GM23338 (cell line): ENCODE data around the gene COG7. TPM values are rescaled to one million over a fixed set of nuclear protein-coding genes. Genes with fewer than 3 reads are reported as not detected.

Source experiments
- ATAC-seq: fragments of 200-7000 bp; cut with Tn5 transposase; 3 replicates; pipeline ENCODE4 v1.9.1; 2020
- DNase-seq: peaks from one replicate; pipeline ENCODE4 v3.0.0-alpha.2; 2015; ENCODE audit warnings: low spot score
- H2AFZ ChIP-seq: fragments of 200-600 bp; sonication (generic); 2 replicates; pipeline ENCODE4 v1.8.0; 2016; ENCODE audit warnings: antibody characterized with exemption, mild to moderate bottlenecking, moderate library complexity
- H3F3A ChIP-seq: fragments of 200-600 bp; sonication (generic); replicated peaks from 2 replicates; pipeline ENCODE4 v1.8.0; 2017; ENCODE audit warnings: antibody characterized with exemption, mixed run types, low read depth
- H3K27ac ChIP-seq: fragments of 200-600 bp; sonication (generic); 2 replicates; pipeline ENCODE4 v1.6.1; 2016; ENCODE audit warnings: low read depth
- H3K27me3 ChIP-seq: fragments of 200-600 bp; sonication (generic); 2 replicates; pipeline ENCODE4 v1.8.0; 2016; ENCODE audit warnings: mild to moderate bottlenecking, mixed run types, moderate library complexity; ENCODE audit not compliant: insufficient read depth
- H3K36me3 ChIP-seq: fragments of 200-600 bp; sonication (generic); 2 replicates; pipeline ENCODE4 v1.8.0; 2016; ENCODE audit warnings: mild to moderate bottlenecking; ENCODE audit not compliant: insufficient read depth
- H3K4me1 ChIP-seq: fragments of 200-600 bp; sonication (generic); 2 replicates; pipeline ENCODE4 v1.8.0; 2016; ENCODE audit warnings: mild to moderate bottlenecking, moderate library complexity; ENCODE audit not compliant: insufficient read depth
- H3K4me2 ChIP-seq: fragments of 200-600 bp; sonication (generic); 2 replicates; pipeline ENCODE4 v1.7.1; 2017; ENCODE audit warnings: mixed run types
- H3K4me3 ChIP-seq: fragments of 200-600 bp; sonication (generic); 2 replicates; pipeline ENCODE4 v1.6.1; 2016; ENCODE audit warnings: mixed run types
- H3K79me2 ChIP-seq: fragments of 200-600 bp; sonication (generic); replicated peaks from 2 replicates; pipeline ENCODE4 v1.8.0; 2017; ENCODE audit warnings: mild to moderate bottlenecking; ENCODE audit not compliant: insufficient read depth
- H3K9me2 ChIP-seq: fragments of 200-600 bp; sonication (generic); 2 replicates; pipeline ENCODE4 v1.8.0; 2017; ENCODE audit not compliant: insufficient read depth
- H4K20me1 ChIP-seq: fragments of 200-600 bp; sonication (generic); replicated peaks from 2 replicates; pipeline ENCODE4 v1.8.0; 2017; ENCODE audit warnings: mild to moderate bottlenecking; ENCODE audit not compliant: insufficient read depth
- H3K27ac Mint-ChIP-seq: 2 replicates; pipeline ENCODE4 v1.8.0; 2020; ENCODE audit warnings: inconsistent platforms, mild to moderate bottlenecking, moderate library complexity, mixed read lengths
- H3K27me3 Mint-ChIP-seq: 3 replicates; pipeline ENCODE4 v1.8.0; 2022; ENCODE audit warnings: low read depth, mild to moderate bottlenecking, moderate library complexity, mixed read lengths, inconsistent platforms; ENCODE audit not compliant: insufficient read depth, poor library complexity
- H3K36me3 Mint-ChIP-seq: 3 replicates; pipeline ENCODE4 v1.8.0; 2021; ENCODE audit warnings: low read depth, mild to moderate bottlenecking, inconsistent platforms, moderate library complexity, mixed read lengths
- H3K4me1 Mint-ChIP-seq: 3 replicates; pipeline ENCODE4 v1.8.0; 2020; ENCODE audit warnings: mild to moderate bottlenecking, inconsistent platforms, mixed read lengths
- H3K4me3 Mint-ChIP-seq: 3 replicates; pipeline ENCODE4 v1.8.0; 2021; ENCODE audit warnings: moderate library complexity, mild to moderate bottlenecking, inconsistent platforms, mixed read lengths
- H3K9me3 Mint-ChIP-seq: 3 replicates; pipeline ENCODE4 v1.8.0; 2020; ENCODE audit warnings: moderate library complexity, mild to moderate bottlenecking, inconsistent platforms, mixed read lengths
- CREB1 ChIP-seq: fragments of 250-450 bp; sonication (Bioruptor Pico); IDR thresholded peaks from 2 replicates; pipeline ENCODE4 v1.5.0; 2020; ENCODE audit warnings: low read depth, mild to moderate bottlenecking, moderate library complexity
- EZH2phosphoT487 ChIP-seq: fragments of 200-600 bp; sonication (generic); IDR thresholded peaks from one replicate; pipeline ENCODE4 v1.8.1; 2018; ENCODE audit warnings: antibody characterized with exemption; ENCODE audit not compliant: unreplicated experiment
- JUNB ChIP-seq: IDR thresholded peaks from one replicate; pipeline ENCODE4 v1.6.1; 2016; ENCODE audit warnings: antibody characterized with exemption; ENCODE audit not compliant: unreplicated experiment
- NANOG ChIP-seq: IDR thresholded peaks from 2 replicates; pipeline ENCODE4 v1.6.1; 2016; ENCODE audit warnings: antibody characterized with exemption, borderline replicate concordance
- POLR2AphosphoS5 ChIP-seq: IDR thresholded peaks from 2 replicates; pipeline ENCODE4 v1.6.1; 2016; ENCODE audit warnings: antibody characterized with exemption, low read depth
- STAT1 ChIP-seq: IDR thresholded peaks from one replicate; pipeline ENCODE4 v1.6.1; 2016; ENCODE audit warnings: antibody characterized with exemption; ENCODE audit not compliant: unreplicated experiment
- ZNF331 ChIP-seq: fragments of 250-450 bp; sonication (Bioruptor Pico); IDR thresholded peaks from 2 replicates; pipeline ENCODE4 v1.5.0; 2020; ENCODE audit warnings: low read depth, mild to moderate bottlenecking, moderate library complexity
- polyA plus RNA-seq: library from polyadenylated mRNA; unstranded; fragments of >200 nt; fragmentation: Nextera tagmentation; extraction: Ambion mirVana; gene quantifications from 2 replicates; pipeline ENCODE4 v1.2.1, GENCODE V29; 2016
- total RNA-seq: library from RNA; depleted of rRNA; stranded (reverse); fragments of >200 nt; shearing (Covaris generic); gene quantifications from 2 replicates; pipeline ENCODE4 v1.2.3, GENCODE V29; 2014
- TF ChIP-seq, protein P1 (sequence below): IDR thresholded peaks from one replicate; pipeline ENCODE4 v1.6.1; 2018; ENCODE audit warnings: antibody characterized with exemption; ENCODE audit not compliant: unreplicated experiment
- TF ChIP-seq, protein P2 (sequence below): IDR thresholded peaks from 2 replicates; pipeline ENCODE4 v1.6.1; 2016; ENCODE audit warnings: antibody characterized with exemption
- TF ChIP-seq, protein P3 (sequence below): fragments of 250-450 bp; sonication (Bioruptor Pico); IDR thresholded peaks from 2 replicates; pipeline ENCODE4 v1.5.0; 2020; ENCODE audit warnings: mild to moderate bottlenecking, moderate library complexity

Gene COG7
- total and polyA plus RNA-seq, 2 experiments from 2014 or later, result 9.2 to 20.0 TPM

DNA sequence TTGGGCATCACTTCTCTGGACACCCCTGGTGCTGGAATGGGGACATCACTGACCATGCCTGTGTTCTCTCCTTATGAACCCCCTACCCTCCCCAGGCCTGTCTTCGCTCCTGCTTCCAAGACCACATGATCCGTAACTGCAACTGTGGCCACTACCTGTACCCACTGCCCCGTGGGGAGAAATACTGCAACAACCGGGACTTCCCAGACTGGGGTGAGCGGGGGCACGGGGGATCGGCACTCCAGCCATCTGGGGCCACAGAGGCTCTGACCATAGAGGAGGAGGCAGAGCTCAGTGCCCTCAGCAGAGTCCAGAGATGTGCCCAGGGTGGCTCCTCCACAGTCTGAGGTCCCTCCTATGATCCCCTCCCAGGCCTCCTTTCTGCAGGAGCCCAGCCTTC lies 77.3 kb downstream of the COG7 start:
- no peaks in the 10 kb centered on the region for H3F3A ChIP-seq
- no peak overlapping the region for H3K27ac ChIP-seq
- no peak overlapping the region for H2AFZ ChIP-seq
- H3K9me2 ChIP-seq, result no peaks in the 10 kb centered on the region
- H3K4me3 ChIP-seq, result no peak overlapping the region
- H3K27me3 Mint-ChIP-seq, result peaks cover 4% of the 10 kb centered on the region
- no peaks in the 10 kb centered on the region for H4K20me1 ChIP-seq
- TF ChIP-seq JUNB (no peak), ZNF331 (CRISPR knock-in tag) (no peak), STAT1 (no peak), CREB1 (CRISPR knock-in tag) (no peak), NANOG (no peak), POLR2AphosphoS5 (no peak), EZH2phosphoT487 (no peak)
- TF ChIP-seq, protein P1, sequence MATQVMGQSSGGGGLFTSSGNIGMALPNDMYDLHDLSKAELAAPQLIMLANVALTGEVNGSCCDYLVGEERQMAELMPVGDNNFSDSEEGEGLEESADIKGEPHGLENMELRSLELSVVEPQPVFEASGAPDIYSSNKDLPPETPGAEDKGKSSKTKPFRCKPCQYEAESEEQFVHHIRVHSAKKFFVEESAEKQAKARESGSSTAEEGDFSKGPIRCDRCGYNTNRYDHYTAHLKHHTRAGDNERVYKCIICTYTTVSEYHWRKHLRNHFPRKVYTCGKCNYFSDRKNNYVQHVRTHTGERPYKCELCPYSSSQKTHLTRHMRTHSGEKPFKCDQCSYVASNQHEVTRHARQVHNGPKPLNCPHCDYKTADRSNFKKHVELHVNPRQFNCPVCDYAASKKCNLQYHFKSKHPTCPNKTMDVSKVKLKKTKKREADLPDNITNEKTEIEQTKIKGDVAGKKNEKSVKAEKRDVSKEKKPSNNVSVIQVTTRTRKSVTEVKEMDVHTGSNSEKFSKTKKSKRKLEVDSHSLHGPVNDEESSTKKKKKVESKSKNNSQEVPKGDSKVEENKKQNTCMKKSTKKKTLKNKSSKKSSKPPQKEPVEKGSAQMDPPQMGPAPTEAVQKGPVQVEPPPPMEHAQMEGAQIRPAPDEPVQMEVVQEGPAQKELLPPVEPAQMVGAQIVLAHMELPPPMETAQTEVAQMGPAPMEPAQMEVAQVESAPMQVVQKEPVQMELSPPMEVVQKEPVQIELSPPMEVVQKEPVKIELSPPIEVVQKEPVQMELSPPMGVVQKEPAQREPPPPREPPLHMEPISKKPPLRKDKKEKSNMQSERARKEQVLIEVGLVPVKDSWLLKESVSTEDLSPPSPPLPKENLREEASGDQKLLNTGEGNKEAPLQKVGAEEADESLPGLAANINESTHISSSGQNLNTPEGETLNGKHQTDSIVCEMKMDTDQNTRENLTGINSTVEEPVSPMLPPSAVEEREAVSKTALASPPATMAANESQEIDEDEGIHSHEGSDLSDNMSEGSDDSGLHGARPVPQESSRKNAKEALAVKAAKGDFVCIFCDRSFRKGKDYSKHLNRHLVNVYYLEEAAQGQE, result no peak
- TF ChIP-seq, protein P2, sequence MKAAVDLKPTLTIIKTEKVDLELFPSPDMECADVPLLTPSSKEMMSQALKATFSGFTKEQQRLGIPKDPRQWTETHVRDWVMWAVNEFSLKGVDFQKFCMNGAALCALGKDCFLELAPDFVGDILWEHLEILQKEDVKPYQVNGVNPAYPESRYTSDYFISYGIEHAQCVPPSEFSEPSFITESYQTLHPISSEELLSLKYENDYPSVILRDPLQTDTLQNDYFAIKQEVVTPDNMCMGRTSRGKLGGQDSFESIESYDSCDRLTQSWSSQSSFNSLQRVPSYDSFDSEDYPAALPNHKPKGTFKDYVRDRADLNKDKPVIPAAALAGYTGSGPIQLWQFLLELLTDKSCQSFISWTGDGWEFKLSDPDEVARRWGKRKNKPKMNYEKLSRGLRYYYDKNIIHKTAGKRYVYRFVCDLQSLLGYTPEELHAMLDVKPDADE, result no peak
- TF ChIP-seq, protein P3, sequence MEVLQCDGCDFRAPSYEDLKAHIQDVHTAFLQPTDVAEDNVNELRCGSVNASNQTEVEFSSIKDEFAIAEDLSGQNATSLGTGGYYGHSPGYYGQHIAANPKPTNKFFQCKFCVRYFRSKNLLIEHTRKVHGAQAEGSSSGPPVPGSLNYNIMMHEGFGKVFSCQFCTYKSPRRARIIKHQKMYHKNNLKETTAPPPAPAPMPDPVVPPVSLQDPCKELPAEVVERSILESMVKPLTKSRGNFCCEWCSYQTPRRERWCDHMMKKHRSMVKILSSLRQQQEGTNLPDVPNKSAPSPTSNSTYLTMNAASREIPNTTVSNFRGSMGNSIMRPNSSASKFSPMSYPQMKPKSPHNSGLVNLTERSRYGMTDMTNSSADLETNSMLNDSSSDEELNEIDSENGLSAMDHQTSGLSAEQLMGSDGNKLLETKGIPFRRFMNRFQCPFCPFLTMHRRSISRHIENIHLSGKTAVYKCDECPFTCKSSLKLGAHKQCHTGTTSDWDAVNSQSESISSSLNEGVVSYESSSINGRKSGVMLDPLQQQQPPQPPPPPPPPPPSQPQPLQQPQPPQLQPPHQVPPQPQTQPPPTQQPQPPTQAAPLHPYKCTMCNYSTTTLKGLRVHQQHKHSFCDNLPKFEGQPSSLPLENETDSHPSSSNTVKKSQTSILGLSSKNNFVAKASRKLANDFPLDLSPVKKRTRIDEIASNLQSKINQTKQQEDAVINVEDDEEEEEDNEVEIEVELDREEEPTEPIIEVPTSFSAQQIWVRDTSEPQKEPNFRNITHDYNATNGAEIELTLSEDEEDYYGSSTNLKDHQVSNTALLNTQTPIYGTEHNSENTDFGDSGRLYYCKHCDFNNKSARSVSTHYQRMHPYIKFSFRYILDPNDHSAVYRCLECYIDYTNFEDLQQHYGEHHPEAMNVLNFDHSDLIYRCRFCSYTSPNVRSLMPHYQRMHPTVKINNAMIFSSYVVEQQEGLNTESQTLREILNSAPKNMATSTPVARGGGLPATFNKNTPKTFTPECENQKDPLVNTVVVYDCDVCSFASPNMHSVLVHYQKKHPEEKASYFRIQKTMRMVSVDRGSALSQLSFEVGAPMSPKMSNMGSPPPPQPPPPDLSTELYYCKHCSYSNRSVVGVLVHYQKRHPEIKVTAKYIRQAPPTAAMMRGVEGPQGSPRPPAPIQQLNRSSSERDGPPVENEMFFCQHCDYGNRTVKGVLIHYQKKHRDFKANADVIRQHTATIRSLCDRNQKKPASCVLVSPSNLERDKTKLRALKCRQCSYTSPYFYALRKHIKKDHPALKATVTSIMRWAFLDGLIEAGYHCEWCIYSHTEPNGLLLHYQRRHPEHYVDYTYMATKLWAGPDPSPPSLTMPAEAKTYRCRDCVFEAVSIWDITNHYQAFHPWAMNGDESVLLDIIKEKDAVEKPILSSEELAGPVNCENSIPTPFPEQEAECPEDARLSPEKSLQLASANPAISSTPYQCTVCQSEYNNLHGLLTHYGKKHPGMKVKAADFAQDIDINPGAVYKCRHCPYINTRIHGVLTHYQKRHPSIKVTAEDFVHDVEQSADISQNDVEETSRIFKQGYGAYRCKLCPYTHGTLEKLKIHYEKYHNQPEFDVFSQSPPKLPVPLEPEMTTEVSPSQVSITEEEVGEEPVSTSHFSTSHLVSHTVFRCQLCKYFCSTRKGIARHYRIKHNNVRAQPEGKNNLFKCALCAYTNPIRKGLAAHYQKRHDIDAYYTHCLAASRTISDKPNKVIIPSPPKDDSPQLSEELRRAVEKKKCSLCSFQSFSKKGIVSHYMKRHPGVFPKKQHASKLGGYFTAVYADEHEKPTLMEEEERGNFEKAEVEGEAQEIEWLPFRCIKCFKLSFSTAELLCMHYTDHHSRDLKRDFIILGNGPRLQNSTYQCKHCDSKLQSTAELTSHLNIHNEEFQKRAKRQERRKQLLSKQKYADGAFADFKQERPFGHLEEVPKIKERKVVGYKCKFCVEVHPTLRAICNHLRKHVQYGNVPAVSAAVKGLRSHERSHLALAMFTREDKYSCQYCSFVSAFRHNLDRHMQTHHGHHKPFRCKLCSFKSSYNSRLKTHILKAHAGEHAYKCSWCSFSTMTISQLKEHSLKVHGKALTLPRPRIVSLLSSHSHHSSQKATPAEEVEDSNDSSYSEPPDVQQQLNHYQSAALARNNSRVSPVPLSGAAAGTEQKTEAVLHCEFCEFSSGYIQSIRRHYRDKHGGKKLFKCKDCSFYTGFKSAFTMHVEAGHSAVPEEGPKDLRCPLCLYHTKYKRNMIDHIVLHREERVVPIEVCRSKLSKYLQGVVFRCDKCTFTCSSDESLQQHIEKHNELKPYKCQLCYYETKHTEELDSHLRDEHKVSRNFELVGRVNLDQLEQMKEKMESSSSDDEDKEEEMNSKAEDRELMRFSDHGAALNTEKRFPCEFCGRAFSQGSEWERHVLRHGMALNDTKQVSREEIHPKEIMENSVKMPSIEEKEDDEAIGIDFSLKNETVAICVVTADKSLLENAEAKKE (CRISPR knock-in tag), result no peak
- no peaks in the 10 kb centered on the region for H3K36me3 ChIP-seq
- H3K4me2 ChIP-seq, result no peak overlapping the region
- no peak overlapping the region for H3K27ac Mint-ChIP-seq
- no peak for DNase-seq
- H3K9me3 Mint-ChIP-seq, result no peaks in the 10 kb centered on the region
- no peaks in the 10 kb centered on the region for H3K79me2 ChIP-seq
- no peaks in the 10 kb centered on the region; the same call in 2 of the 3 replicates for H3K4me1 Mint-ChIP-seq
- H3K4me1 ChIP-seq, result no peaks in the 10 kb centered on the region
- no peak overlapping the region for H3K4me3 Mint-ChIP-seq
- no peaks in the 10 kb centered on the region for H3K27me3 ChIP-seq
- H3K36me3 Mint-ChIP-seq, result no peaks in the 10 kb centered on the region; the same call in 2 of the 3 replicates
- ATAC-seq, result no peak
